HCT116 (cell line): ENCODE data around the gene AGPS. TPM values are rescaled to one million over a fixed set of nuclear protein-coding genes. Genes with fewer than 3 reads are reported as not detected.

Source experiments
- ATAC-seq: fragments of 200-7000 bp; cut with Tn5 transposase; 2 replicates; pipeline ENCODE4 v1.9.1; 2020; ENCODE audit warnings: mild to moderate bottlenecking, moderate library complexity
- BruUV-seq: library from RNA; stranded (reverse); fragments of 400-500 nt; replicated peaks from 2 replicates; lab custom pipeline; 2021; lab: Mats Ljungman, UMichigan
- CTCF ChIA-PET: fragments of 300-600 bp; sonication (Branson Sonifier 250); formaldehyde crosslinking; loops from one replicate; lab custom pipeline; 2021; ENCODE audit warnings: antibody characterized with exemption; lab: Charles Lee
- POLR2A ChIA-PET: fragments of 300-600, 350-600 bp; sonication (Branson Sonifier 250); formaldehyde crosslinking; loops from one replicate; lab custom pipeline; 2021; ENCODE audit warnings: antibody characterized with exemption; lab: Charles Lee
- RAD21 ChIA-PET, 2 experiments: fragments of 300-600 bp; sonication (Branson Sonifier 250); formaldehyde crosslinking; loops; one replicate each; lab custom pipeline; 2023; ENCODE audit warnings: low total read pairs in 2 of 2; ENCODE audit not compliant: uncharacterized antibody in 2 of 2, unreplicated experiment in 2 of 2, low non-redundant PET in 1 of 2; lab: Charles Lee
- DNase-seq: peaks from one replicate; pipeline ENCODE4 v3.0.0-alpha.2; 2010; ENCODE audit warnings: low read depth, low spot score
- H2AFZ ChIP-seq: fragments of 200-600 bp; shearing (Covaris generic), sonication (generic); 2 replicates; pipeline ENCODE4 v1.6.1; 2017; ENCODE audit warnings: low read depth, mixed run types, mixed read lengths, antibody characterized with exemption, low read length; ENCODE audit not compliant: poor library complexity, severe bottlenecking
- H3K27ac ChIP-seq: 2 replicates; pipeline ENCODE4 v1.5.1; 2012; ENCODE audit warnings: low read depth, low read length
- H3K27me3 ChIP-seq: fragments of 200-600 bp; sonication (generic); 2 replicates; pipeline ENCODE4 v1.6.1; 2016; ENCODE audit warnings: mixed run types, low read length, mixed read lengths; ENCODE audit not compliant: insufficient read depth
- H3K36me3 ChIP-seq, 2 experiments: fragments of 200-500 bp in 1 of 2; fragments of 200-600 bp in 1 of 2; sonication (Bioruptor generic) in 1 of 2; sonication (generic) in 1 of 2; 2 replicates each; pipeline versions ENCODE4 v1.5.1 to v1.6.1; 2014 to 2016; ENCODE audit warnings: low read length in 2 of 2, inconsistent platforms in 1 of 2, mixed read lengths in 1 of 2, mixed run types in 1 of 2; ENCODE audit not compliant: insufficient read depth in 2 of 2, control insufficient read depth in 1 of 2
- H3K4me1 ChIP-seq, 2 experiments: fragments of 200-600 bp in 1 of 2; sonication (generic) in 1 of 2; 2 replicates each; pipeline versions ENCODE4 v1.5.1 to v1.6.1; 2012 to 2017; ENCODE audit warnings: low read length in 2 of 2, inconsistent platforms in 1 of 2, mild to moderate bottlenecking in 1 of 2, mixed read lengths in 1 of 2, mixed run types in 1 of 2, moderate library complexity in 1 of 2; ENCODE audit not compliant: insufficient read depth in 2 of 2, control insufficient read depth in 1 of 2
- H3K4me2 ChIP-seq: fragments of 200-600 bp; sonication (generic); 2 replicates; pipeline ENCODE4 v1.6.1; 2017; ENCODE audit warnings: mixed run types, low read length, mixed read lengths
- H3K4me3 ChIP-seq, 2 experiments: fragments of 200-600 bp in 1 of 2; sonication (generic) in 1 of 2; replicated peaks in 1 of 2; 2 replicates each; pipeline ENCODE4 v1.5.1; 2011 to 2016; ENCODE audit warnings: low read length in 2 of 2, control low read depth in 1 of 2, low read depth in 1 of 2, mild to moderate bottlenecking in 1 of 2, mixed read lengths in 1 of 2, mixed run types in 1 of 2
- H3K79me2 ChIP-seq: fragments of 200-600 bp; sonication (generic); 2 replicates; pipeline ENCODE4 v1.6.1; 2017; ENCODE audit warnings: mild to moderate bottlenecking, mixed run types, low read length, moderate library complexity, mixed read lengths; ENCODE audit not compliant: insufficient read depth
- H3K9ac ChIP-seq: fragments of 200-600 bp; sonication (generic); 2 replicates; pipeline ENCODE4 v1.6.1; 2016; ENCODE audit warnings: low read length, mixed read lengths
- H3K9me2 ChIP-seq: fragments of 200-600 bp; sonication (generic), shearing (Covaris generic); 2 replicates; pipeline ENCODE4 v1.6.1; 2017; ENCODE audit warnings: mixed run types, mild to moderate bottlenecking, moderate library complexity; ENCODE audit not compliant: insufficient read depth
- H3K9me3 ChIP-seq, 2 experiments: fragments of 200-500 bp in 1 of 2; fragments of 200-600 bp in 1 of 2; sonication (Bioruptor generic) in 1 of 2; sonication (generic) in 1 of 2; 2 replicates each; pipeline ENCODE4 v1.6.1; 2014 to 2017; ENCODE audit warnings: low read length in 2 of 2, mixed read lengths in 2 of 2, inconsistent platforms in 1 of 2, low read depth in 1 of 2, mild to moderate bottlenecking in 1 of 2, mixed run types in 1 of 2, moderate library complexity in 1 of 2; ENCODE audit not compliant: control insufficient read depth in 1 of 2, insufficient read depth in 1 of 2
- H4K20me1 ChIP-seq: fragments of 200-600 bp; sonication (generic), shearing (Covaris generic); 2 replicates; pipeline ENCODE4 v1.6.1; 2017; ENCODE audit warnings: mixed run types, mild to moderate bottlenecking, moderate library complexity; ENCODE audit not compliant: insufficient read depth
- ATF3 ChIP-seq: IDR thresholded peaks from 2 replicates; pipeline ENCODE4 v1.6.1; 2012
- CEBPB ChIP-seq: IDR thresholded peaks from 2 replicates; pipeline ENCODE4 v1.6.1; 2012; ENCODE audit warnings: low read depth
- EGR1 ChIP-seq: IDR thresholded peaks from 2 replicates; pipeline ENCODE4 v1.6.1; 2012; ENCODE audit warnings: low read depth
- ELF1 ChIP-seq: IDR thresholded peaks from 2 replicates; pipeline ENCODE4 v1.6.1; 2012; ENCODE audit warnings: low read depth, borderline replicate concordance
- EZH2 ChIP-seq: fragments of 200-600 bp; sonication (generic); IDR thresholded peaks from 2 replicates; pipeline ENCODE4 v1.6.1; 2017; ENCODE audit warnings: antibody characterized with exemption, mixed run types
- EZH2phosphoT487 ChIP-seq: fragments of 200-600 bp; IDR thresholded peaks from 2 replicates; pipeline ENCODE4 v1.6.1; 2018; ENCODE audit warnings: antibody characterized with exemption, borderline replicate concordance
- JUND ChIP-seq: IDR thresholded peaks from 2 replicates; pipeline ENCODE4 v1.6.1; 2012
- POLR2A ChIP-seq: IDR thresholded peaks from 2 replicates; pipeline ENCODE4 v1.7.0; 2011; ENCODE audit warnings: borderline replicate concordance; ENCODE audit not compliant: insufficient read depth, insufficient read length; ENCODE audit errors: extremely low read depth
- RAD21 ChIP-seq: IDR thresholded peaks from 2 replicates; pipeline ENCODE4 v1.6.1; 2012; ENCODE audit warnings: low read depth, mild to moderate bottlenecking
- REST ChIP-seq: IDR thresholded peaks from 2 replicates; pipeline ENCODE4 v1.6.1; 2012; ENCODE audit warnings: low read depth
- SIN3A ChIP-seq: IDR thresholded peaks from 2 replicates; pipeline ENCODE4 v1.6.1; 2012; ENCODE audit warnings: low read depth
- SP1 ChIP-seq: IDR thresholded peaks from 2 replicates; pipeline ENCODE4 v1.6.1; 2012; ENCODE audit warnings: low read depth
- SRF ChIP-seq: IDR thresholded peaks from 2 replicates; pipeline ENCODE4 v1.6.1; 2012; ENCODE audit warnings: low read depth
- TCF7L2 ChIP-seq: IDR thresholded peaks from 2 replicates; pipeline ENCODE4 v1.7.0; 2011; ENCODE audit warnings: borderline replicate concordance, inconsistent platforms; ENCODE audit not compliant: insufficient read depth, insufficient read length; ENCODE audit errors: extremely low read depth
- ZNF274 ChIP-seq: fragments of 200-500 bp; sonication (Bioruptor generic); IDR thresholded peaks from 2 replicates; pipeline ENCODE4 v1.6.1; 2014; ENCODE audit warnings: mild to moderate bottlenecking, low read depth, low read length, inconsistent platforms
- intact Hi-C: fragments of 100-400 bp; cut with micrococcal nuclease; formaldehyde crosslinking; loops from 2 replicates; pipeline ENCODE4 v1.10.0; 2022
- total RNA-seq: library from RNA; stranded (reverse); gene quantifications from one replicate; pipeline ENCODE4 v1.2.1, GENCODE V29; 2021; ENCODE audit not compliant: unreplicated experiment
- TF ChIP-seq, protein P1 (sequence below), 3 experiments: fragments of 200-600 bp in 1 of 3; sonication (generic) in 1 of 3; IDR thresholded peaks in 2 of 3; conservative IDR thresholded peaks in 1 of 3; 2 replicates each; pipeline ENCODE4 v1.5.1; 2012 to 2017; ENCODE audit warnings: low read depth in 2 of 3, low read length in 2 of 3, antibody characterized with exemption in 1 of 3, borderline replicate concordance in 1 of 3, control low read depth in 1 of 3, mild to moderate bottlenecking in 1 of 3, mixed read lengths in 1 of 3, mixed run types in 1 of 3, moderate library complexity in 1 of 3; ENCODE audit not compliant: insufficient read depth in 1 of 3
- TF ChIP-seq, protein P2 (sequence below): IDR thresholded peaks from 2 replicates; pipeline ENCODE4 v1.6.1; 2012

Gene AGPS
- total RNA-seq, 1 experiment from 2014 or later = 66.6 TPM

- no peak overlapping the region for H2AFZ ChIP-seq
- ChIA-PET CTCF (interaction anchor here (2.2 kb wide), 1 partner anchor 67 kb away, joined by 4 read pairs; no protein-coding TSS in a partner anchor), RAD21 (no interaction called here)
These were observed 144.6 kb downstream of the AGPS start for GRCh38 chr2:177537213-177537612.

GRCh38 chr2:177537636-177538035 lies 145.1 kb downstream of the AGPS start:
- Histone ChIP-seq H3K9me3 (no peaks in the 10 kb centered on the region), H3K27me3 (no peaks in the 10 kb centered on the region), H3K27ac (no peak overlapping the region), H3K79me2 (no peaks in the 10 kb centered on the region), H3K4me2 (no peak overlapping the region), H3K36me3 (no peaks in the 10 kb centered on the region), H3K9me2 (no peaks in the 10 kb centered on the region), H3K4me1 (no peaks in the 10 kb centered on the region), H3K9ac (no peak overlapping the region), H2AFZ (no peak overlapping the region), H4K20me1 (no peaks in the 10 kb centered on the region), H3K4me3 (no peak overlapping the region)
- ChIA-PET POLR2A (no interaction called here), RAD21 (no interaction called here), CTCF (interaction anchor here (2.2 kb wide), 1 partner anchor 67 kb away, joined by 4 read pairs; no protein-coding TSS in a partner anchor)
- BruUV-seq = no TSS peak
- DNase-seq (no peak), ATAC-seq (no peak)
- intact Hi-C loops = loop anchor here (5.0 kb wide), 1 partner anchor 535 kb away; no protein-coding TSS in a partner anchor
- TF ChIP-seq SIN3A (no peak), ELF1 (no peak), JUND (no peak), SP1 (no peak), ZNF274 (no peak), REST (no peak), POLR2A (no peak), EGR1 (no peak), EZH2phosphoT487 (no peak), CEBPB (no peak), EZH2 (no peak), ATF3 (no peak)
- TF ChIP-seq, protein P1, sequence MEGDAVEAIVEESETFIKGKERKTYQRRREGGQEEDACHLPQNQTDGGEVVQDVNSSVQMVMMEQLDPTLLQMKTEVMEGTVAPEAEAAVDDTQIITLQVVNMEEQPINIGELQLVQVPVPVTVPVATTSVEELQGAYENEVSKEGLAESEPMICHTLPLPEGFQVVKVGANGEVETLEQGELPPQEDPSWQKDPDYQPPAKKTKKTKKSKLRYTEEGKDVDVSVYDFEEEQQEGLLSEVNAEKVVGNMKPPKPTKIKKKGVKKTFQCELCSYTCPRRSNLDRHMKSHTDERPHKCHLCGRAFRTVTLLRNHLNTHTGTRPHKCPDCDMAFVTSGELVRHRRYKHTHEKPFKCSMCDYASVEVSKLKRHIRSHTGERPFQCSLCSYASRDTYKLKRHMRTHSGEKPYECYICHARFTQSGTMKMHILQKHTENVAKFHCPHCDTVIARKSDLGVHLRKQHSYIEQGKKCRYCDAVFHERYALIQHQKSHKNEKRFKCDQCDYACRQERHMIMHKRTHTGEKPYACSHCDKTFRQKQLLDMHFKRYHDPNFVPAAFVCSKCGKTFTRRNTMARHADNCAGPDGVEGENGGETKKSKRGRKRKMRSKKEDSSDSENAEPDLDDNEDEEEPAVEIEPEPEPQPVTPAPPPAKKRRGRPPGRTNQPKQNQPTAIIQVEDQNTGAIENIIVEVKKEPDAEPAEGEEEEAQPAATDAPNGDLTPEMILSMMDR (IDR thresholded peaks at IDR 0.05 in 2 of 3, conservative IDR thresholded peaks at IDR 0.05 in 1 of 3; ENCODE audit: borderline replicate concordance in 1 of 3, insufficient read depth in 1 of 3, low read depth in 2 of 3, low read length in 2 of 3) = no peak
- TF ChIP-seq, protein P2, sequence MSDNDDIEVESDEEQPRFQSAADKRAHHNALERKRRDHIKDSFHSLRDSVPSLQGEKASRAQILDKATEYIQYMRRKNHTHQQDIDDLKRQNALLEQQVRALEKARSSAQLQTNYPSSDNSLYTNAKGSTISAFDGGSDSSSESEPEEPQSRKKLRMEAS = no peak

More at GRCh38 chr2:177537213-177537612, 144.6 kb downstream of the AGPS start:
- Histone ChIP-seq H3K9ac (no peak overlapping the region), H3K9me3 (no peaks in the 10 kb centered on the region), H3K4me2 (no peak overlapping the region), H4K20me1 (no peaks in the 10 kb centered on the region), H3K79me2 (no peaks in the 10 kb centered on the region)
- no TSS peak for BruUV-seq
- ATAC-seq = no peak
- no peak for DNase-seq
- TF ChIP-seq EZH2phosphoT487 = no peak
- TF ChIP-seq ZNF274 = no peak
- no peak for TF ChIP-seq POLR2A
- no peak for TF ChIP-seq TCF7L2
- TF ChIP-seq RAD21 = no peak
- TF ChIP-seq JUND = no peak
- TF ChIP-seq SRF = no peak
- TF ChIP-seq, all 23 proteins: peak for 0
- Histone ChIP-seq H3K4me3 (no peak overlapping the region), H3K4me1 (no peaks in the 10 kb centered on the region), H3K27me3 (no peaks in the 10 kb centered on the region), H3K9me2 (no peaks in the 10 kb centered on the region), H3K36me3 (no peaks in the 10 kb centered on the region), H3K27ac (no peak overlapping the region)
- POLR2A ChIA-PET = no interaction called here
- intact Hi-C loops = loop anchor here (5.0 kb wide), 1 partner anchor 535 kb away; no protein-coding TSS in a partner anchor
